NT2/D1 (cell line): ENCODE measurements around the gene KPNA2.
"Not testable (repeated sequence)": the region's sequence is repeated elsewhere in the genome, so short reads cannot be mapped to it uniquely, and the experiment has no call there.

Source experiments
- DNase-seq: peaks from one replicate; pipeline ENCODE4 v3.0.0-alpha.2; 2011; ENCODE audit warnings: low read depth, low spot score
- H3K27me3 ChIP-seq: 2 replicates; pipeline ENCODE4 v1.6.0; 2011; ENCODE audit warnings: mild to moderate bottlenecking; ENCODE audit not compliant: insufficient read length, insufficient read depth
- H3K36me3 ChIP-seq: 2 replicates; pipeline ENCODE4 v1.6.1; 2011; ENCODE audit warnings: mild to moderate bottlenecking, low read length, mixed read lengths; ENCODE audit not compliant: insufficient read depth, insufficient read length
- H3K4me1 ChIP-seq: 2 replicates; pipeline ENCODE4 v1.5.1; 2011; ENCODE audit not compliant: insufficient read depth, insufficient read length
- H3K4me3 ChIP-seq: 2 replicates; pipeline ENCODE4 v1.5.1; 2011; ENCODE audit warnings: low read depth; ENCODE audit not compliant: insufficient read length
- H3K9ac ChIP-seq: 2 replicates; pipeline ENCODE4 v1.6.0; 2011; ENCODE audit warnings: low read depth; ENCODE audit not compliant: insufficient read length
- H3K9me3 ChIP-seq: 2 replicates; pipeline ENCODE4 v1.5.1; 2011; ENCODE audit warnings: mild to moderate bottlenecking, low read length; ENCODE audit not compliant: insufficient read depth
- SUZ12 ChIP-seq: IDR thresholded peaks from 2 replicates; pipeline ENCODE4 v1.6.1; 2011; ENCODE audit not compliant: insufficient read length, insufficient read depth; ENCODE audit errors: extremely low read depth
- YY1 ChIP-seq: IDR thresholded peaks from 2 replicates; pipeline ENCODE4 v1.6.1; 2011; ENCODE audit not compliant: insufficient read length, insufficient read depth
- ZNF274 ChIP-seq: IDR thresholded peaks from 2 replicates; pipeline ENCODE4 v1.6.1; 2011; ENCODE audit warnings: mild to moderate bottlenecking, low read depth, low read length

KPNA2 gene

GRCh38 chr17:68074279-68074678 lies 38.7 kb downstream of the KPNA2 start:
- H3K9ac ChIP-seq = no peak overlapping the region
- DNase-seq = no peak
- H3K9me3 ChIP-seq = no peaks in the 10 kb centered on the region
- H3K4me3 ChIP-seq = no peak overlapping the region
- TF ChIP-seq SUZ12 (no peak), ZNF274 (no peak)
- no peaks in the 10 kb centered on the region for H3K4me1 ChIP-seq
- no peaks in the 10 kb centered on the region for H3K27me3 ChIP-seq
- no peaks in the 10 kb centered on the region for H3K36me3 ChIP-seq

- not testable (repeated sequence) for H3K27me3 ChIP-seq, H3K9ac ChIP-seq, H3K4me1 ChIP-seq, H3K36me3 ChIP-seq, DNase-seq, H3K9me3 ChIP-seq, H3K4me3 ChIP-seq
Measured at GRCh38 chr17:68075953-68076607, 40.5 kb downstream of the KPNA2 start.

GRCh38 chr17:68077498-68077897 lies 42.0 kb downstream of the KPNA2 start:
- not testable (repeated sequence) for H3K4me3 ChIP-seq, H3K36me3 ChIP-seq, H3K27me3 ChIP-seq, H3K4me1 ChIP-seq, H3K9me3 ChIP-seq, H3K9ac ChIP-seq, DNase-seq

- Histone ChIP-seq H3K4me3 (no peak overlapping the region), H3K9me3 (no peaks in the 10 kb centered on the region; the same call in 1 of the 2 replicates), H3K36me3 (no peaks in the 10 kb centered on the region), H3K4me1 (peaks cover 3% of the 10 kb centered on the region), H3K9ac (no peak overlapping the region), H3K27me3 (no peaks in the 10 kb centered on the region)
- TF ChIP-seq YY1 (no peak), ZNF274 (no peak), SUZ12 (no peak)
- DNase-seq = no peak
Measured at GRCh38 chr17:68080411-68081150, 45.0 kb downstream of the KPNA2 start.

DNA sequence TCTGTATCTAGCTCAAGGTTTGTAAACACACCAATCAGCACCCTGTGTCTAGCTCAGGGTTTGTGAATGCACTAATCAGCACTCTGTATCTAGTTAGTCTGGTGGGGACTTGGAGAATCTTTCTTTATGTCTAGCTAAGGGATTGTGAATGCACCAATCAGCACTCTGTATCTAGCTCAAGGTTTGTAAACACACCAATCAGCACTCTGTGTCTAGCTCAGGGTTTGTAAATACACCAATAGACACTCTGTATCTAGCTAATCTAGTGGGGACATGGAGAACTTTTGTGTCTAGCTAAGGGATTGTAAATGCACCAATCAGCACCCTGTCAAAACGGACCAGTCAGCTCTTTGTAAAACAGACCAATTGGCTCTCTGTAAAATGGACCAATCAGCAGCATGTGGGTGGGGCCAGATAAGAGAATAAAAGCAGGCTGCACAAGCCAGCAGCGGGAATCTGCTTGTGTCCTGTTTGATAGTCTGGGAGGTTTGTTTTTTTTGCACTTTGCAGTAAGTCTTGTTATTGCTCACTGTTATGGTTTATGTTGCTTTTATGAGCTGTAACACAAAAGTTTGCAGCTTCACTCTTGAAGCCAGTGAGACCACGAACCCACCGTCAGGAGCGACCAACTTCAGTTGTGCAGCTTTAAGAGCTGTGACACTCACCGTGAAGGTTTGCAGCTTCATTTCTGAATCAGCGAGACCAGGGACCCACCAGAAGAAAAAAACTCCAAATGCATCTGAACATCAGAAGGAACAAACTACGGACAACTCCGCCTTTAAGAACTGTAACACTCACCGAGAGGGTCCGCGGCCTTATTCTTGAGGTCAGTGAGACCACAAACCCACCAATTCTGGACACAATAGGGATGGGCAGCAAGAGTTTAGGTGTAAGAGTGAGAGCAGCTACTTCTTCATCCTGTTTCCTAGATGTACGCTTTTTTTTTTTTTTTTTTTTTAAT lies 46.0 kb downstream of the KPNA2 start:
- not testable (repeated sequence) for H3K9ac ChIP-seq, H3K36me3 ChIP-seq, DNase-seq, H3K9me3 ChIP-seq, H3K4me1 ChIP-seq, H3K27me3 ChIP-seq, H3K4me3 ChIP-seq

GRCh38 chr17:68085771-68086381 lies 50.3 kb downstream of the KPNA2 start:
- Histone ChIP-seq H3K27me3 (no peaks in the 10 kb centered on the region), H3K36me3 (no peaks in the 10 kb centered on the region), H3K4me1 (peaks cover 9% of the 10 kb centered on the region), H3K4me3 (no peak overlapping the region), H3K9me3 (no peaks in the 10 kb centered on the region; the same call in 1 of the 2 replicates), H3K9ac (no peak overlapping the region)
- DNase-seq = no peak
- TF ChIP-seq ZNF274 = no peak
- no peak for TF ChIP-seq YY1
- no peak for TF ChIP-seq SUZ12

- H3K4me3 ChIP-seq, H3K4me1 ChIP-seq, H3K27me3 ChIP-seq, H3K9ac ChIP-seq, DNase-seq, H3K9me3 ChIP-seq, H3K36me3 ChIP-seq: not testable (repeated sequence)
Measured at GRCh38 chr17:68086666-68087065, 51.1 kb downstream of the KPNA2 start.

GRCh38 chr17:68087131-68087623 lies 51.6 kb downstream of the KPNA2 start:
- H3K4me1 ChIP-seq, DNase-seq, H3K36me3 ChIP-seq, H3K9ac ChIP-seq, H3K27me3 ChIP-seq, H3K9me3 ChIP-seq, H3K4me3 ChIP-seq: not testable (repeated sequence)
